Natural killer cell treated with Interleukin-12 subunit alpha and Interleukin-12 subunit beta and Interleukin-15 and Interleukin-18, amount 100 ng/mL, for 72 hours (primary cell): Measurements from ENCODE around the gene PLEKHM1. TPM values are rescaled to one million over a fixed set of nuclear protein-coding genes. Genes with fewer than 3 reads are reported as not detected.

ENCODE experiments used
- ATAC-seq, 2 donors: fragments of 150-1000 bp; cut with Tn5 transposase in 1 of 2; sonication (Bioruptor Pico), chemical (Tn5 transposase) in 1 of 2; 2 replicates each; pipeline ENCODE4 v1.10.0; 2021
- DNase-seq: peaks from one replicate; pipeline ENCODE4 v3.0.0; 2022; ENCODE audit warnings: low spot score
- H3K27ac Mint-ChIP-seq, 2 donors: 1 replicate in 1 of 2; 2 replicates in 1 of 2; pipeline ENCODE4 v1.8.0; 2022; ENCODE audit warnings: mixed read lengths in 2 of 2, mild to moderate bottlenecking in 1 of 2, moderate library complexity in 1 of 2
- H3K27me3 Mint-ChIP-seq, 2 donors: 1 replicate in 1 of 2; 2 replicates in 1 of 2; pipeline ENCODE4 v1.8.0; 2022; ENCODE audit warnings: mixed read lengths in 2 of 2
- H3K36me3 Mint-ChIP-seq: one replicate; pipeline ENCODE4 v1.8.0; 2022; ENCODE audit warnings: mixed read lengths
- H3K4me1 Mint-ChIP-seq, 2 donors: 1 replicate in 1 of 2; 2 replicates in 1 of 2; pipeline ENCODE4 v1.8.0; 2022; ENCODE audit warnings: low read depth in 2 of 2, mixed read lengths in 2 of 2, mild to moderate bottlenecking in 1 of 2
- H3K4me3 Mint-ChIP-seq: one replicate; pipeline ENCODE4 v1.8.0; 2022; ENCODE audit warnings: mixed read lengths
- H3K9me3 Mint-ChIP-seq: 2 replicates; pipeline ENCODE4 v1.8.0; 2022; ENCODE audit warnings: mixed read lengths
- total RNA-seq, 2 donors: library from RNA; stranded (reverse); gene quantifications; one replicate each; pipeline ENCODE4 v1.2.3, GENCODE V29; 2022

PLEKHM1 gene
- total RNA-seq, 2 donors from 2014 or later = 63.1 to 68.1 TPM

DNA sequence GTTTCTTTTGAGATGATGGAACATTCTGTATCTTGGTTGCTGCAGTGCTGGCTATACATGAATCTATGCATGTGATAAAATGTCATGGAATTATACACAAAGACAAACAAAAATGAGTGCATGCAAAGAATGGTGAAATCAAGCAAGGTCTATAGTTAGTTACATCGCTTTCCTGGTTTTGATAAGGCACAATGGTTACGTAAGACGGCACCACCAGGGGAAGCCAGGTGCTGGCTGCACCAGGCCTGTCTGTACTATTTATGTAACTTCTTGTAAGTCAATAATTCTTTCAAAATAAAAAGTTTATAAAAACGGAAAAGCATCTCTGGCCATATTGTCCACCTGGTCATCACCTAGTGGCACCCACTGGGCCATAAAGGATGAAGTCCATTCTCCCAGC is 104.3 kb downstream of the PLEKHM1 start:
- H3K4me3 Mint-ChIP-seq = no peak overlapping the region
- no peaks in the 10 kb centered on the region for H3K9me3 Mint-ChIP-seq
- DNase-seq = no peak
- H3K27ac Mint-ChIP-seq = no peak overlapping the region
- no peaks in the 10 kb centered on the region for H3K36me3 Mint-ChIP-seq
- ATAC-seq = no peak
- H3K27me3 Mint-ChIP-seq = peaks cover 13 to 17% of the 10 kb centered on the region in 2 donors
- peaks cover 20 to 29% of the 10 kb centered on the region in 2 donors for H3K4me1 Mint-ChIP-seq

Other genes starting within 250 kb of the PLEKHM1 start
- under 1 TPM; 0.62 to 0.81 TPM for gene SPATA32, start 228.6 kb downstream of the PLEKHM1 start, total RNA-seq
- gene MAP3K14, start 173.7 kb downstream of the PLEKHM1 start, total RNA-seq = 10 to 100 TPM; 65.9 to 75.4 TPM
- gene ARHGAP27, start 57.9 kb downstream of the PLEKHM1 start, total RNA-seq = 100 to 1,000 TPM in 1 of 2 donors, 10 to 100 TPM in 1; 79.1 to 102 TPM